ENCODE measurements around the gene VPS11.
A peak's percentile ranks its signal among the peaks of the same experiment; 100 is the strongest.

Gene VPS11

DNA sequence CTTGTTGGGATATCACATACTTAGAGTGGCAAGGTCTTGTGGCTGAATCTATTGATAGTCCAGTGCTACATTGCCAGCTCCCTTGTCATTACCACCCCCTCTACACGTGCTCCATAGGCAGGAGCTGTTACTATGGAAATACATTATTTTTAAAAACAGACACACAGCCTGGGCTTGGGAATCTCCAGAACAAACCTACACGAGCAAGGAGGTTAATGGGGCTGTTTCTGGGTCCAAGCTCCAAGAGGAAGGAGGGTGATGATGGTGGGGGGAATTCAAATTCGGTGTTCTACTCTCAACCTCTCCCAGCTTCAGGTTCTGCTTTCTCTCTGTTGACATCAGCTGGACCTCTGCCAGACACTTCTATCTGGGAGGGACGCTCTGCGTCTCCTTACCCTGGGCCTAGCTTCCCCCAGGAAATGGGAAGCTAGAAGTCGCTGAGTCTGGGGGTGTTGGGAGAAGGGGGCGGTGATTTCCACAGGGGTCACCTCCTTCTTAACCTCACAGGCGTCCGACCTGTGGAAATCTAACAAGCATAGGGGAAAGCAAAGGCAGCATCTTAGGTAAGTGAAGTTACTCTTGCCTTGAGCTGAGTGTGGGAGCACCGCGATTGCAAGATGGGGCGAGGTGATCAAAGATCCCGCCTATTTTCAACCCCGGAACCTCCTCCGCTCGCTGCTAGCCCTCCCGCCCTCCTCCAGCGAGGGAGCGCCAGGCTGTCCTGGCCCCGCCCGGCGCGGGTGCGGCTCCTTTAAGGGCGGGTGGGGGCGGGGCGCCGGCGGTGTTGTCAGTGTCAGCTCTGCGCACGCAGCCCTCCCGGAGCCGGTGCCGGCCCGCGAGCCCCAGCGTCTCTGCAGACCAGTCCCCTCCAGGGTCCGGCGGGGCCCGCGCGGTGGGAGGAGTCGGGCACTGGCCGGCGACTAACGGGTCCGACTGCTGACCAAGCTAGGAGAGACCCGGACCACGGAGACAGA, 39.2 kb downstream of the VPS11 start, which contains the start of gene C2CD2L:
Gene C2CD2L, plus strand, starts transcription at position 781 of the 974 bp plus-strand sequence. CDS start 398 bp downstream, outside the sequence.
- peak; percentile 93 for DNase-seq

DNA sequence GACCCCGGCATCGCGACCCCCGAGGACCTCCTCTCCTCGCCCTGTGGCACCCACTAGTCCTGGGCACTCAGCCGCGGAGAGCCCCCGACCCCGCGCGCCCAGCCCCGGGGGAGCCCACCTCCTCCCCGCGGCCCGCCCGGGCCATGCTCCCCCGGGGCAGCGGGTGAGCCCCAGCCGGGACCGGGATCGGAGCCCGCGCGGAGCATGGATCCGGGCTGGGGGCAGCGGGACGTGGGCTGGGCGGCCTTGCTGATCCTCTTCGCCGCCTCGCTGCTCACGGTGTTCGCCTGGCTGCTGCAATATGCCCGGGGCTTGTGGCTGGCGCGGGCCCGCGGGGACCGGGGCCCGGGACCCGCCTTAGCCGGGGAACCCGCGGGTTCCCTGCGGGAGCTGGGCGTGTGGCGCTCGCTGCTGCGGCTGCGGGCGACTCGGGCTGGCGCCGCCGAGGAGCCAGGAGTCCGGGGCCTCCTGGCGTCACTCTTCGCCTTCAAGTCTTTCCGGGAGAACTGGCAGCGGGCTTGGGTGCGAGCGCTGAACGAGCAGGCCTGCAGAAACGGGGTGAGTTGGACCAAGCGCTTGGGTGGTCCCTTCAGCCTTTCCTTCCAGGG, 40.0 kb downstream of the VPS11 start:
- DNase-seq = peak; percentile 28

DNA sequence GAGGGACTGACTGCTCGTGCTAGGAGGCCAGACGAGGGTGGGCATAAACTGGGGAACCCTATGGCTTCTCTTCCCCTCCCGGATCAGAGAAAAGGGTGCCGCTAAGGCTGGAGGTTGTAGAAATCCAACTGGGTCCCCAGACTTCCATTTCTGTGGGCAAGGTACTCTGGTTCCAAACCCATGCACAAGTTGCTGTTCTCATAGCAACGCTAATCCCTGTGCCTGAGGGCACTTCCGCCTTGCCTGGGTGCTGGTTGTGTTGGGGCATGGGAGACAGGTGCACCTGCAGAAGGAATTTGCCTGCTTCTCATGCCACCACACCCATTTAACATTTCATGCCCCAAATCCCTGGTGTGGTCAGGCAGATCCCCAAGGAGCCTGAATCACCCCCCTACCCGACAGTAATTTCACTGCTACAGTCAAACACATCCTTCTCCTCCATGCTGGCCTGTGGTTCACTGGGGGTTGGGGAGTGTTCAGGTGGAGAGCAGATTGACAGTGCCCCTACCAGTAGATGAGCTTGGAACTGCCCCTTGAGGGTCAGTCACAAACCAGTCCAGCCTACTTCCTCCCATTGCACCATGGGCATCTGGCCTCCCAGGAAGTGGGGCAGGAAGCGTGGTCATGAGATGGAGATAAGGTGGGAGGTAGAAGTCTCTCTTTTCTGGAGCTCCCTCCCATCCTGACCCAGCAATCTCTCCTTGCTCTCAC, 40.7 kb downstream of the VPS11 start:
- DNase-seq = peak; percentile 57

DNA sequence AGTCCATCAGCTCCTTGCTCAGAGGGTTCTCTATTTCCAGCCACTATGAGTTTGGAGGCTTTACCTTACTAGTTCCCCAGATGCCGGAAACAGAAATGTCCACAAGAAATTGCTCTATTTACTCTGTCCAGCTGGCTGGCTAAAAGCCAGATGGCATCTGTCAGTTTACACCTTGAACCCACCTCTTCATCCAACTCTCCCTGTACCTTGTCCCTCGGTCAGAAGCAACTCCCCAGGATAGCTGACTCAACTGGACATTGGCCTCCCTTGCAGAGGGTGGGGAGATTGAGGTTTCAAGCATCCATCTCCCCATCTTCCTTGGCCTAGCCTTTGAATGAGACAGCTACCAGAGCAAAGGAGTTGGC, 41.2 kb downstream of the VPS11 start:
- no peak for DNase-seq

DNA sequence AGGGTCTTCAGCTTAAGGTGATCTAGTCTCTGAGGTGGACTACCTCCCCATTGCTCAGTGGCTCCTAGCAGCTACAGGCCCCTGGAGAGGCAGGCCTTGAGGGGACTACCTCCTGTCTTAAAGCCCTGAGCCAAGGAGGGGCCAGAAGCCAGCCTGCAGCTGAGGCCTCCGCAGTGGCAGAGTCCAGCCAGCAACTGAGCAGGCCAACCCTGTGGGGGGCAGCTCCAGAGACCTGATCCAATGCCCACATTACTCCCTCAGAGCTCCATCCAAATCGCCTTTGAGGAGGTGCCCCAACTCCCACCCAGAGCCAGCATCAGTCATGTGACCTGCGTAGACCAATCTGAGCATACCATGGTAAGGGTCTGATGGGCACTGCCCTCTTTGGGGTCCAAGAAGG, 42.2 kb downstream of the VPS11 start:
- DNase-seq = no peak

DNA sequence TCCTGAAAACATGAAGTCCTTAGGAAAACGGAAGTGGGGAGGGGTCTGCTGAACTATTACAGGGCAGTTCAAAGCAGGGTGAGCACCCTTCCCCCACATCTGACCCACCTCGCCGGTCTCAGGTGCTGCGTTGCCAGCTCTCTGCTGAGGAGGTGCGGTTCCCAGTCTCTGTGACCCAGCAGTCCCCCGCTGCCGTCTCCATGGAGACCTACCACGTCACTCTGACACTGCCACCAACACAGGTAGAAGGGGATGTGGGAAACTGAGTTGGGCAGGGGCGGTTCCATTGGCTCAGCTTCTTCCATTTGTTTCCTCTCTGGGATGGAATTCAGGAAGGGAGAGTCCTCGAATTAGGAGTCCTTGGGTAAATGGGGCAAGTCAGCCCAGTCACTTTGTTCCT, 42.8 kb downstream of the VPS11 start:
- DNase-seq = no peak

DNA sequence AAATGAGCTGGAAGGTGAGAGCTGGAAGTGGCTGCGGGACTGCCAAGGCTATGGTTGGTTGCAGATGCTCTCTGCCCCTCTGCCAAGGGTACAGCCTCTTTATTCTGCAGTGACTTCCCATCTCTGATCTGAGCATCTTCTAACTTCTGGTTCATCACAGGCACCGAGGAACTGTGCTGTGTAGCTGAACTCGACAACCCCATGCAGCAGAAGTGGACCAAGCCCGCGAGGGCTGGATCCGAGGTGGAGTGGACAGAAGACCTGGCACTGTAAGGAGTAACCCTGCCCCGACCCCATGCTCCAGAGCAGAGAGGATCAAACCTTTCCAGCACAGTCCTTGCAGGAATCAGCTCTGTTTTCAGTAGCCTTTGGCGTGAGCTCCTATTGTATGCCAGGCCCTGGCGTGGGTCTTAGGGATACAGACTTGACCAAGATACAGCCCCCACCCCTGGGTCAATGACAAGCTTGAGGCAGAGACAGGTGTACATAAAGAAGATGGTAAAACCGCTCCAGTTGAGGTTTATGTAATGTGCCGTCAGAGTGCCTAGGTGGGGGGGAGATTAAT, 43.8 kb downstream of the VPS11 start:
- DNase-seq = no peak

DNA sequence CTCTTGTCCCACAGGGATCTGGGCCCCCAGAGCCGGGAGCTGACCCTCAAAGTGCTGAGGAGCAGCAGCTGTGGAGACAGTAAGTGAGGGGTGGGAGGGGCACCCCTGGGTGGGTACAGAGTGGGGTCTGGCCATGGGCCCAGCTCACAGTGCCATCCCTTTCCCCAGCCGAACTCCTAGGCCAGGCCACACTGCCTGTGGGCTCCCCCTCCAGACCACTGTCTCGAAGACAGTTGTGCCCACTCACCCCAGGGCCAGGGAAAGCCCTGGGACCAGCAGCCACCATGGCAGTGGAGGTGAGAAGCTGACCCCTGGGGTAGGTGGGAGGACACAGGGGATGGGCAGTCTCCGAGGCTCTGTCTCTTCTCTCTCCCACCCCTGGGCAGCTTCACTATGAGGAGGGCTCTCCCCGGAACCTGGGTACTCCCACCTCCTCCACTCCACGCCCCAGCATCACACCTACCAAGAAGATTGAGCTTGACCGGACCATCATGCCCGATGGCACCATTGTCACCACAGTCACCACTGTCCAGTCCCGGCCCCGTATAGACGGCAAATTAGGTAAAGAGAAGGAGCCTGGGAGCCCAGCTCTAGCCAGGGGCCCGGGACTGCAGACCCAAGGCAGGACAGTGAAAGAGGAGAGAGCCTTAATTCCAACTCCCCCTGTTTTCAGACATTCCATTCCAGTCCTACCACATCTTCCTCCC, 44.8 kb downstream of the VPS11 start:
- DNase-seq = no peak

DNA sequence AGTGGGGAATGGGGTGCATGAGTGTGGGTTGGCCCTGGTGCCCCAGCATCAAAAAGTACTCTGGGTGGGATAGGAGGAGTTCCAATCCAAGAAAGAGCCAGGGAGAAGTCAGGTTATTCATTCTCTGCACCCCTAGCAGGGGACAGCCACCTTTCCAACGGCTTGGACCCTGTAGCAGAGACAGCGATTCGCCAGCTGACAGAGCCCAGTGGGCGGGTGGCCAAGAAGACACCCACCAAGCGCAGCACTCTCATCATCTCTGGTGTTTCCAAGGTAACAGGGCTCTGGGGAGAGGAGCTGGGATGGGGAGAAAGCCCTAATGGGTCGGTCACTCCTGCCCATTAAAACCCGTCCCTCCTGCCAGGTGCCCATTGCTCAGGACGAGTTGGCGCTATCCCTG, 46.1 kb downstream of the VPS11 start:
- DNase-seq = no peak

DNA sequence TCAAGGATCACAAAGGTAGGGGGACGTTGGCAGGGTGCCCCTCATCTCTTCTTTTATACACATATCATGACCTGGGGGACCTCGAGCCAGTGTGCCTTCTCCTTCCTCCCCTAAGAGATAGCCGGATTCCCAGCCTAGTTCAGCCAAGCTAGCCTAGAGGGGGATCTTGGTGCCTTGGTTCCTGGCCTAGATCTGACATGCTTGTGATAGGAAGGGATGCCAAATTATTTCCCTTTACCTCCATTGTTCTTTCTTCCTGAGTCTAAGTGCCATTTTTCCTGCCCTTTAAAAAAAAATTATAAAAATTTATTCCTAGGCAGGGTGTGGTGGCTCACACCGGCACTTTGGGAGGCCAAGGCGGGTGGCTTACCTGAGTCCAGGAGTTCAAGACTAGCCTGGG, 46.7 kb downstream of the VPS11 start:
- DNase-seq = no peak

DNA sequence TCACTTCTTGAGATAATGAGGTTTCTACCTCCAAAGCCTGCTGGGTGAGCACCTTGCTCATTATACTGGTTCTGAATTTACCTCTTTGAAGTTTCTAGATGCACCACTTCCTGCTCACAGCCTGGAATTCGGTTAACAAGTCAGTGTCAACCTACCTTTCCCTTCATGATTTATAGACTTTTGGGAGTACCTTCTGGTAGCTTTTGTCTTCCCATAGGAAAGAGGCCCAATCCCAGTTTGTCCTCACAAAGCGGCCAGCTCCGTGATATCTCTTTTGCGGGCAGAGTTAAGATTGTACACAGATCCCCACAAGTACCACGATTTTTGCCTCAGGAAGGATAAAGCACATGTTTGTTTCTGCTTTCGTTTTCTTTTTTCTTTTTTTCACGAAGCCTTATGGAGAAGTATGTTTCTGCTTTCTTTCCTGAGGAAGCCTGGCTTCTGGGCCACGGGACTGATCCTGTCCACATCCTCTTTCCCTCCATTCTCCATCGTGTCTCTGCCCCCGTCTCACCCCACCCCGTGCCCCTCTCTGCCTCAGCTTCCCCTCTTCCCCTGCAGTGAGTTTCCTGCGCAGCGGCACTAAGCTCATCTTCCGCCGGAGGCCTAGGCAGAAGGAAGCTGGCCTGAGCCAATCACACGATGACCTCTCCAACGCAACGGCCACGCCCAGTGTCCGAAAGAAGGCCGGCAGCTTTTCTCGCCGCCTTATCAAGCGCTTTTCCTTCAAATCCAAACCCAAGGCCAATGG, 48.0 kb downstream of the VPS11 start:
- DNase-seq = peak; percentile 47

DNA sequence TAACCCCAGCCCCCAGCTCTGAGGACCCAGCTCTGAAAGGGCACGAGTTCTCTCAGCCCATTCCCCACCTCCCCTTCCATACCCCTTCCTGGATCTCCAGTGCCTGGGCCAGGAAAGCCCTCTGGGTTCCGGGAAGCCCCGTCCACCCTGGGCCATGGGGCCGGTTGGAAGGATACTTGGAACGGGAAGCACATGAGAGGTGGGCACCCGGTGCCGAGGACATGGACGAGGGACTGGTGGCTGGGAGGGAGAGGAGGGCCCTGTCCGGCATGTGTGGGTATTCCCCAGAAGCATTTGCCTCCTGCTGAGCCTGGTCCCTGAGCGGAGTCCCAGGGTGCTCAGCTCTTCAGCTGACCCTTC, 48.6 kb downstream of the VPS11 start:
- DNase-seq = no peak

DNA sequence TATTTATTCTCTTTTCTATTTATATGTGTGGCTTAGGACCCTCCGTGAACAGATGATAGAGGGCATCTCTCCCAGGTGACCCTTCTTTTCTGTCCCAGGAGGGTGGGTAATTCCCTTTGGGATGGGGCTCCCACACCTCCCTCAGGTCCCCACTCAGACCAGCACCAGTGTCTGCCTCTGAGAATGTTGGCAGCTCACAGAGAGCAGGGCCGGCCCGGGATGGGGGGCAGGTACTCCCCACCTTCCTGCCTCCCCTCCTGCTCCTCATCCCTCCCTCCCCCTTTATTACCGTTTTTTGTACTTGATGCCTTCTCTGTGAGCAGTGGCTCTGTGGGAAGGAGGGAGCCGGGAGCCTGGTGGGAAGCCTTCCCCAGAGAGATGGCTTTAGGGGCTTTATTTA, 49.0 kb downstream of the VPS11 start:
- DNase-seq = no peak

DNA sequence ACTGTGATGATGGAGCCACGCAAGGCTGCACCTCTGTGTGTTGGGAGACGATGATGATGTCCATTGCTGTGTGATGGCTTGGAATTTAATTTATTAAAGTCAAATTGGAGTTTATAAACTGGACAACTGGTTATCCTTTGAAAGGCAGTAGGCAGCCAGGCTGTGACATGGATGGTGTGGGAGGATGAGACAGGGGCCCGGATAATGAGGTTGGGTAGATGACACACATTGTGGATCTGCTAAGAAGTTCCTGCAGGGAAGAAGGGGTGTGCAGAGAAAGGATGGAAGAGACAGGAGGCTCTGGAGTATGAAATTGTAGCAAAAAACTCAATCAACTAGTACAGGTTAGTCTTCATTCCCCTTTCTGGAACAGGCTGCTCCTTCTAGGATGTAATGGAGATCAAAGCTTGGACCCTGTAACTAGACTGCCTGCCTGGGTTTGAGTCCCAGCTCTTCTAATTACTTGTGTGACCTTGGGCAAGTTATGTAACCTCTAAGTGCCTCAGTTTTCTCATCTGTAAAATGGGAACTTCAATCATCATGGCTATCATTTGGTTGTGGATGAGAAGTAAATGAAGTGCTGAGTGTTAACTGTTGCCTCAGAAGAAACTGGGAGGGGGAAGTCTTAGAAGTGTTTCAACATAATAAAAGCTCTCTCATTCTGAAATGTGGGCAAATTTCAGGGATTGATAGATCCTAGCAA, 49.5 kb downstream of the VPS11 start:
- no peak for DNase-seq

DNA sequence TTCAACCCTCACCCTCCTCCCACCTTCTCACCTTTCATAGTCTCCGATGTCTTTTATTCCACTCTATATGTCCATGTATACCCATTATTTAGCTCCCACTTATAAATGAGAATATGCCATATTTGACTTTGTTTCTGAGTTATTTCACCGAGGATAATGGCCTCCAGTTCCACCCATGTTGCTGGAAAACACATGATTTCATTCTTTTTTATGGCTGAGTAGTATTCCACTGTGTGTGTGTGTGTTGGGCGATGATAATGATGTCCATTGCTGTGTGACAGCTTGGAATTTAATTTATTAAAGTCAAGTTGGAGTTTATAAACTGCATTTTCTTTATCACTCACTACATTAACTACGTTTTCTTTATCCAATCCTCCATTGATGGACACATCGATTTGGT, 50.6 kb downstream of the VPS11 start:
- no peak for DNase-seq

DNA sequence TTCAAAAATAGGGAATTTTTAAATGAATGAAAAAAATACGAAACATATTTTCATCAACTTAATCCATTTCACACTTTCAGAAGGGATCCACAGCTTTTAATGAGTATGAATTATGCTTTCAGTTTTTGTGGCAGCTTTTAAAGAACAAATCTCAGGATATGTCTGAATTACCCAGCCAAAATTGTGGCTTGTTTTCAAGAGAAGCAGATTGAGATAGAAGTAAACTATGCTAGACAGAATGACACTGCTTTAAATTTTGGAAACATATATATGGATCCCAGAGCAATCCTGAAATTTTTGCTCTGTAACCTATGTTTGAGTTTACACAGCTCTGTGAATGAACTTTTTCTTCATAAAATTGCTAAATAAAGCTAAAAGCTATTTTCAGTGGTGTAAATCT, 51.3 kb downstream of the VPS11 start:
- no peak for DNase-seq

DNA sequence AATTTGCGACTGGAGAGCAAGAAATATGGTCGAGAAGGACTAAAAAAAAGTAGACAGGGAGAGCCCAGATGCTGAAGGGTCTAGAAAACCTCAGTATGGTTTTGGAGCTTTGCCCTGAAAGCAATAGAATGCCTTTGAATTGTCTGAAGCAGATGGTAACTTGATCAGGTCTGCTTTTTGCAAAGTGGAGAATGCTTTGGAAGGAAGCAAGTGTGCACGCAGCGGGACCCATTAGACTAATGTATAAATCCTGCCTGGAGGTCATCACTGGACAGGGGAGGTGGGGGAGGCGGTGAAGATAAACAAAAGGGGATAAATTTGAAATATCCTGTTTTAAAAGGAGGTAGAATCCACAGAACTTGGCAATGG, 53.0 kb downstream of the VPS11 start:
- DNase-seq = no peak

DNA sequence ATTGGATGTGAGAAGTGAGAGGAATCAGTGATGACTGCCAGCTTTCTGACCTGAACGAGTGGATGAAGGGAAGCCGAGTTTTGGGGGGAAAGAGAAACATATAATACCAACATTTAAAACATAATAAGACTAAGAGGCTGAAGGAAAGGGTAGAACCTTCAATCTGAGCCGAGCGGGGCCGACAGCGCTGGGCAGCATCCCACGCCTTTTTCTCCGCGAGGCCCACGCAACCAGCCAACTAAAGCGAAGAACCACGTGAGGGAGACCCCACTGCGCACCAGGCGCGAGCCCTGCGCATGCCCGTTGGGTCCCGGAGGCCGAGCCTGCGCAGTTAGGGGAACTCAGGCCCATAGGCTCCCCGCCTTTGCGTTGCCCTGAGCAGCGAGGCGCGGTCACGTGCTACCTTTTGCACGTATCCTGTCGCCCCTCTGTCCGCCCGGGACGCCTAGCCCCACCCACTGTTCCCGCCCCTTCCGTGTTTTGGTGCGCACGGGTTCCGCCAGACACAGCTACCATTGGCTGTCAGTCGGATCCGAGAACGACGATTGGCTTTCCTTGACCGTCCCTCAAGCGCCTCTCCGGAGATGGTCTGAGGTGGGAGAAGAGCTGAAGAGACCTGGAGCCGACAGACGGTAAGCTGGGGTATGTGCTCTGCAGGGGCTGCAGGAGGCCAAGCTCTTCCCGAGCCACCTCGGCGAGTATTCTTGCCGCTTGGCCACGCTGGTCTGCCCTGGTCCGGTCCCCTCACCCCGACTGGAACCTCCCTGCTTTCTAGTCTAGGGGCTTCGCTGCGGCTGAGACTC, 53.6 kb downstream of the VPS11 start, which contains the start of gene HINFP:
Gene HINFP, plus strand, starts transcription at position 573 of the 803 bp plus-strand sequence. CDS start 5,365 bp downstream, outside the sequence.
- peak; percentile 100 for DNase-seq

DNA sequence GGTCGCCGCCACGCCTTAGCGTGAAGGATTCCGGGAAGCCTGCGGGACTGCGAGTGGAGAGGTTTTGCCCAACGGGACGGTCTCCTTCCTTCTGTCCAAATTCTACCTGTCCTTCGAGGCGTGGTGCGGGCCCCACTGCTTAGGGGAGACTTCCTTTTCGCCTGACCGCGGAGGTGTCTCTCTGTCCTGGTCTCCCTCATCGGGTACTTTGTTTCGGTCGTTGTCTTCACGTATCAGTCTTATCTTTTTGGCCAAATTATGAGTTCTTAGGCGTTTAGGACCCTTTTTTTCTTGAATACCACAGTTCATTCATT, 54.1 kb downstream of the VPS11 start:
- DNase-seq = no peak

DNA sequence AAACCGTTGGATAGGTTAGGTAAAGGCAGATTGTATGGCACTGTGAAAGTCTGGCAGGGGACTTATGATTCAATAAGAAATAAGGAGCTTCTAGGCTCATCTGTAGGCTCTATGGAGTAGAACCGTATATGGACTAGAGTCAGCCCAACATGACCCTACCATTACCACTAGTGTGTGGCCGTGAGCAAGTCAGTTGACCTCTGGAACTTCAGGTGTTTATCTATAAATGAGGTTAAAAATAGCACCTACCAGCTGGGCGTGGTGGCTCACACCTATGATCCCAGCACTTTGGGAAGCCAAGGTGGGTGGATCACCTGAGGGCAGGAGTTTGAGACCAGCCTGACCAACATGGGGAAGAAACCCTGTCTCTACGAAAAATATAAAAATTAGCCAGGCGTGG, 58.2 kb downstream of the VPS11 start:
- DNase-seq = no peak

Data from stimulated activated CD4-positive, alpha-beta T cell treated with anti-CD3 and anti-CD28 coated beads, Interleukin-15, amount 100 ng/mL, for 24 hours (primary cell).